GM21423 (cell line): Measurements from ENCODE around the gene TBL1XR1.
A peak's percentile ranks its signal among the peaks of the same experiment; 100 is the strongest.

ENCODE experiments used
- ATAC-seq: cut with Tn5 transposase; IDR thresholded peaks from one replicate; pipeline ENCODE4 v1.9.1; 2021; ENCODE audit warnings: mild to moderate bottlenecking, moderate library complexity; ENCODE audit not compliant: unreplicated experiment

Gene TBL1XR1

DNA sequence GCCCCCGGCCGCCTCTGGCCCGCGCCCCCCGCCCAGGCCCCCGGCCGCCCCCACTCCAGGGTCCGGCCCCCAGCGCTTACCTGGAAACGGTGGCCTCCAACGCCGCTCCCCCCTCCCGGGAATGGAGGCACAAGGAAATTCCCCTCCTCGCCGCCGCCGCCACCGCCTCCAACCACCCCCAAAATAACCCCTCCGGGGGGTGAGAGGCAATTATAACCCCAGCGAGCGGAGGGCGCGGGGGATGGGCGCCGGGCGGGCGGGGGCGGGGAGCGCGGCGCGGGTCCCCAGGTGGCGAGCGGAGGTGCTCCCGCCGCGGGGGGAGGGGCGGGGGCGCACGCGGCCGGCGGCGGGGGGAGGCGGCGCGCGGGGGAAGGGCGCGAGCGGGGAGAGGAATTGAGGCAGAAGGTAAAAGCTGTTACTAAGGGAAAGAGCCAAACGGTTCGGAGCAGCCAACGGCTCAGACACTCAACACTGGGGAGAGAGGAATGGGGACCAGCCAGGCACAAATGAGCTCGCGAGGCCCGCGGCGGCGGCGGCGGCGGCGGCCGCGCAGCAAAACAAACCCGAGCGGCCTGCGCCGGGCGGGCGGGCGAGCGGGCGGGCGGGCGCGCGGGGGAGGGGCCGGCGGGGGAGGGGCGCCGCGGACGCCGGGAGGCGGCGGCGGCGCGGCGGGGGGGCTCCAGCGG is at the start of gene TBL1XR1:
Gene TBL1XR1 (minus strand): TSS at position 442 of the 686 bp plus-strand sequence. CDS start 132,505 bp downstream, outside the sequence.
- peak; percentile 37 for ATAC-seq

DNA sequence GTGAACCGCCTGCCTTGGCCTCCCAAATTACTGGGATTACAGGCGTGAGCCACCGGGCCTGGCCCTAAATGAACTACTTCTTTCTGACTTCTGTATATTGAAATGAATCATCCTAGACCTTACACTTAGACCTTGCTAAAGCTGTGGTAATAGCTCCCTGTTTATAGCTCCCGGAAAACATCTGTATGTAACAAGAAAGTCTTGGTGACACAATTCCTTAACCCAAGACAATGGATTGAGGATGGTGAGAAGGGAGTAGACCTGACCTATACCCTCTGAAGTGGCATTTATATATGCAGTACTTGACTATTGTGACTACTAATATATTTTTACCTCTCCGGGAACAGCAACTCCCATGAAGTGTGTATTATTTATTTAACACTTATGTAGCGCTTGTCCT is 48.0 kb upstream of the TBL1XR1 start:
- ATAC-seq: no peak

DNA sequence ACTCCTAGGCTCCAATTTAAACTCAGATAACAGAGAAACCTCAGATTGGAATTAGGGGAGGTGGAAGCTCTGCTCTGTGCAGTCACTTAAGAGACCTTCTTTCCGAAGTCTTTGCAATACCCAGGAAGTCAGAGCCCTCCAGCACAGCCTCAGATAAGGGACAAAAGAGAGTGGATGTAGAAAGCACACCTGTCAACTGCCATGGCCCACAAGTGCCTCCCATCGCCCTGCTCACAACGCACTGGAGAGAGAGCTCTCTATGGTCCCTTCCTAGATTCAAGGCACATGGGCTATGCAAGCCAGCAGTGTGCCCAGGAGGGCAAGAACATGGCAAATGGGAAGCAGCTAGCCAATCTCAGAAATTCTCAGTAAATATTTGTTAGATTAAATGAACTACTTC is 47.3 kb upstream of the TBL1XR1 start:
- no peak for ATAC-seq

DNA sequence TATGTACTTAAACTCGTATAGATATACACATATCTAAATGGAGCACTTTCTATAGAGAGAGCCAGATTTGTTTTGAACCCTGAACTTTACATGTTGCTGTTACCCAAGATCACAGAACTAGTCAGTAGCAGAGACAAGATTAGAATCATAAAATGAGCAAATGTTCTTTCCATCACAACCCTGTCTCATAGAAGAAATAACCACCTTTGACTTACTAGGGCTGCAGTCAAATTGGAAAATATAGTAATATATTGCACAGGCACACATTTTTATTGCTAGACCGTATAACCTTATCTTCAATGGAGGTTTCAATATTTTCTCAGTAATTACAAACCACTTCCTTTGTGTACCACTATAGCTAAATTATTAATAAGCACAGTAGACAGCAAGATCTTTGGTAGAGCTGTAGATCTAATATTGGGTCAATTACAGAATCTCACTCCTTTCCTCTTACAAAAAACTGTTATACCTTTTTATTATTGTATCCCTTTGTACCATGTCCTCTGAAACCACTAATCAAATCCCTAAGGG is 41.5 kb upstream of the TBL1XR1 start:
- no peak for ATAC-seq

DNA sequence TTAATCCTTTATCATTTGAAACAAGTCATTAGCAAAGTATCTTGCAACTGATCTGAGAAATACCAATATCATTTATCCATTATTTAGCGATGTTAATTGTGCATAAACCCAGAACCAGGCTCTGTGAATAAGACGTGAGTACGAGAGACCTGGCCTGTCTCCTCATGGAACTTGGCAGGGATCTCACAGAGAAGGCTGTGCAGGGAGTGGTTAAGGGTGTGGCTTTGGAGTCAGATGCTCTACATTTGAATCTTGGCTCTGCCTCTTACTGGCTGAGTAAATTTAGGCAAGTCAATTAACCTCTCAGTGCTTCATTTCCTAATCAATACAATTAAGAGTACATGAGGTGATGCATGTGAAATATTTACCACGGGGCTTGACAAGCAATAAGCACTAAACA is 39.9 kb upstream of the TBL1XR1 start:
- ATAC-seq: no peak

DNA sequence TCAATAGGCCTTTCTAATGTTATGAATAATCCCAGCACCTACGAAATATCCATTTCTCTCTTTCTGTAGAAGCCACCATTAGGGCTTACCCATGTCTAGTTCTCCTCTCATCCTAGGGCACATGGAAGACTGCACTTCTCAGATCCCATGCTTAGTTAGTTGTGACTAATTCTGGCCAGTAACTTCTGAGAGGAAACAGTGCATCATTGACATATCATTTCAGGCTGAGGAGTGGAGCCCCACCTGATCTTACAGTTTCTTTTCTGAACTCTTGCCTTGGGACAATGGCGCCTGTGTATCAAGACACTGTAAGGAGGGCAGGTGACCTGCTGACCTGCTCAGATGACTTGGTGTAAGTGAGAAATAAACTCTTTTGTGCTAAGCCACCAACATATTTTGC is 39.4 kb upstream of the TBL1XR1 start:
- no peak for ATAC-seq

DNA sequence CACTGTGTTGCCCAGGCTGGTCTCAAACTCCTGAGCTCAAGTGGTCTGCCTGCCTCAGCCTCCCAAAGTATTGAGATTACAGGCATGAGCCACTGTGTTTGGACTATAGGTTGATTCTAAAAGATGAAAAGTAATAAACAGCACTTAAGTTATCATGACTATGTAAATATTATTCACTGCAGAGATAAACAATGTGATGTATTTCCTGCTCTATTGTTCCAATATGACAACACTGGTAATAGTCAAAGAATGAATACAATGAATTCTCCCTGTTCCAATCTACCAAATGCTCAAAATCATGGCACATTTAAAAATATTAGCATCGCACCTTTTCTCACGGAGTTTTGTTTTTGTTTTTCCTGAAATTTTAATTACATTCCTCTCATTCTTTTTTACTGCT is 36.8 kb upstream of the TBL1XR1 start:
- ATAC-seq: no peak

DNA sequence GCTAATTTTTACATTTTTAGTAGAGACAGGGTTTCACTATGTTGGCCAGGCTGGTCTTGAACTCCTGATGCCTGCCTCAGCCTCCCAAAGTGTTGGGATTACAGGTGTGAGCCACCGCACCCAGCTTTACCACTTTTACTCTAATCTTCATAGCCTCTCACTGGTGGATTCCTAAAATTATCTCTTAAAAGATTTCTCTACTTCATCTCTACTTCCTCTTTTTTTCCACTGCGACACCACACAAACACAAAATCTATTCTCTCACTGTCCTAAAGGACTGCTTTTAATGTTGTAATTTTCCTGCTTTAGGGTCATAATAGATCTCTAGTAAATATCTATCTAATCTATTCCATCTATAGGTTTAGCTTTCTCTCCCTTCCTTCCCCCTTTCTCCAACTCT is 34.0 kb upstream of the TBL1XR1 start:
- ATAC-seq: no peak

DNA sequence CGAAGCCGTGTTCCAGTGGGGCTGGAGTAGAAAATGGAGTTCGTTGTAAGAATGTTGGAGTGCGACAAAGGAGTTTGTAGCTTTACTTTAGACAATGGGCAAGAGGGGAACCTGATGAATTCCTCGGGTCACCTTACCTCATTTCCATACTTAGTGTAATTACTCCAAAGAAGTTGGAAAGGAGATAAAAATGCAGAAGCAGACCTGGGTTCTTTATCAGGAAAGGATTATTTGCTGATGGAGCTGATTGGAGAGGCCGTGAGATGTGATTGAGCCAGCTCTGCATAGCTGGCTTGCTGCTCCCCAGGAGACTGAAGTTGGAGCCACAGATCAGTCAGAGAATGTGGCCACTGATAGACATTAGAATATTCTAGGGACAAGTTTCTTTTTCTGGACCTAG is 33.4 kb upstream of the TBL1XR1 start:
- ATAC-seq: no peak

DNA sequence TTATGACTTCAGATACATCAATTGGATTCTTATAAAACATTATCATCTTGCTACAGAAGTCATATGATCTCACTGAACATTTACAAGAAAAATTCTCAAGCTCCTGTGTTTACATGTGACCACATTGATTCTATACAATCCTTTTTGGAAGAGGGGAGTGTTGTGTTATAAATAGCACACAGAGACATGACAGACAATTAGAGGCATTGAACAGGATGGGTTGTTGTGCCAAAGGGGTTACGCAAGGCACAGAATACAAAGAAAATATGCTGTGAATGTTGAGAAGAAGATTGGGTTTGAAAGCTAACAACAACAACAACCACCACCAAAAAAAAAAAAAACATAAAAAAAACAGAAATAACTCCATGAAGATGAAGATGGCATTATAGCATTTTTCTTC is 32.5 kb upstream of the TBL1XR1 start:
- no peak for ATAC-seq

DNA sequence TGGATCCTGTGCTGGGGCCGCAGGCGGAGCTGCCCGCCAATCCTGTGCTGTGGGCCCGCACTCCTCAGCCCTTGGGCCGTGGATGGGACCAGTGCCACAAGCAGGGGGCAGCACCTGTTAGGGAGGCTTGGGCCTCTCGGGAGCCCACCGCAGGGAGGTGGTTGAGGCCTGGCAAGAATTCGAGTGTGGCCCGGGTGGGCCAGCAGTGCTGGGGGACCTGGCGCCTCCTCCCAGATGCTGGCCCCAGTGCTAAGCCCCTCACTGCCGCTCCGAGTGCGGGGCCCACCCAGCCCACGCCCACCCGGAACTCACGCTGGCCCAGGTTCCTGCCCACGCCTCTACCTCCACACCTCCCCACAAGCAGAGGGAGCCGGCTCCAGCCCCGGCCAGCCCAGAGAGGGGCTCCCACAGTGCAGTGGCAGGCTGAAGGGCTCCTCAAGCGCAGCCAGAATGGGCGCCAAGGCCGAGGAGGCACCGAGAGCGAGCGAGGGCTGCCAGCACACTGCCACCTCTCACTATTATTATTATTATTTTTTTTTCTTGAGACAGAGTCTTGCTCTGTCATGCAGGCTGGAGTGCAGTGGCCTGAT is 31.4 kb upstream of the TBL1XR1 start:
- no peak for ATAC-seq

DNA sequence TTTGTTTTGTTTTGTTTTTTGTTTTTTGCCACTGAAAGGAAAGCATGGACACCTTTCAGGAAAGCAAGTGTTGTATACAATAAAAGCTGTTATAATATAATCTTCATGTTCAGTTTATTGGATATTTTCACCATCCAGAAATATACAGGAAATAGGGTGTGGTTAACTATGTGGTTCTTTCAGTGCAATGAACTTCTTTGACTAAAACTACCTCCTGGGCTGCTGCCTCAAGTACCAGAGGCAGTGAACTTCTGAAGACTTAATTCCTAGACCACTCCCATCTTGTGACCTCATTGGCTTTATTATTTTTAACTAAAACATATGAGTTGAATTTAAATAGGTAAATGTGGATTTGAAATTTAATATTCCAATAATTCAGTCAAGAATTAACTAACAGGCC is 27.1 kb upstream of the TBL1XR1 start:
- no peak for ATAC-seq

DNA sequence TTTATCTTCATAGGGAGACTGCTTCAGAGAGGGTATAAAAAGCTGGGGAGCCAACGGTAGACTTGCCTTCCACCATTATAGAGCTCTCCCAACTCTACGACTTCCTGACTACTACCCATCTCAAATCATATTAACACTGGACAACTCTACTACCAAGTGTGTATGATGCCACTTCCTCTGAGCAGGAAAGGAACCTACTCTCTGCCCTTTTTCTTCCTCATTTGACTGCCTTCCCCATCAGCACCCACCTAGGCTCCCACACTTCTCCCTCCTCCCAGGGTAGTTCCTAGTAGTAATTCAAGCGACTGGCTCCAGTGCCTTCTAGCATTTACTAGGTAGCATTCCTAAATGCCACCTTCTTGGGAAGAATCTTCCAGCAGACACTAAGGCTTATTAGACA is 24.5 kb upstream of the TBL1XR1 start:
- no peak for ATAC-seq

DNA sequence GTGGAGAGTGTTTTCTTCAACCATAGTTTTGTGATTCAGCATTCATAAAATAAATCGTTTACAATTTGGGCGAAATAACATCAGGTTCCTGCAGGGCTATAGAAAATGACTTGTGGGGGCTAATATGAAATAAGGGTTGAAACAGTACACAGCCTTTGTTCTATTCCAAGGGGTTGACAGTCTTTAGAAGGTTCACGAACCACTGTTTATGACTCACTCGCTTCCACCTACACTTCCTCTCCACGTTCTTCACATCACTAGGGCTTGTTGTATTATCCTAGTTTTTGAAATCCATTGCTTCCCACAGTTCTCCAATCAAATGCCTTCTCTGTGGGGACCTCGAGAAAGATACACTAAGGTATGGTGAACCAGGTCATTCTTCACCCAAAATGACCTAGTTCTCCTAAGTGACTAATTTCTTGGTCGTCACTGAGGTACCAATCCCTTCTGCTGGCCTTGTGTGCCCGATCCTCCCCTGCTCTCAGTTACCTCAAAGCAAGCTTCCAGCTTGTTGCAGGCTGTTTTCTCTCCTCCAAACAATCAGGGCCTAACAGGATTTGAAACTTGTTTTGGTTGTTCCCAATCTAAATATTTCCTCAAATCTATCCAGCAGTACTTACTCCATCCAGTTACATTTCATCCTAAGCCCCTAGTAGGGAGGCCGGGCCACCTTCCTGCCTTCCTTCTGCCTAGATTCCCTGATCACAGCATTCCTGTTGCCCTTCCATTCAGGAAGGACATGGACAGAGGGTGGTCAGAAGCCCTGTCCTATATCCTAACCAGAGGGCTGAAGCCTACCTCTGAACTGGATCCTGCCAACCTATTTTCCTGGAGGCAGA is 23.1 kb upstream of the TBL1XR1 start:
- ATAC-seq: no peak

DNA sequence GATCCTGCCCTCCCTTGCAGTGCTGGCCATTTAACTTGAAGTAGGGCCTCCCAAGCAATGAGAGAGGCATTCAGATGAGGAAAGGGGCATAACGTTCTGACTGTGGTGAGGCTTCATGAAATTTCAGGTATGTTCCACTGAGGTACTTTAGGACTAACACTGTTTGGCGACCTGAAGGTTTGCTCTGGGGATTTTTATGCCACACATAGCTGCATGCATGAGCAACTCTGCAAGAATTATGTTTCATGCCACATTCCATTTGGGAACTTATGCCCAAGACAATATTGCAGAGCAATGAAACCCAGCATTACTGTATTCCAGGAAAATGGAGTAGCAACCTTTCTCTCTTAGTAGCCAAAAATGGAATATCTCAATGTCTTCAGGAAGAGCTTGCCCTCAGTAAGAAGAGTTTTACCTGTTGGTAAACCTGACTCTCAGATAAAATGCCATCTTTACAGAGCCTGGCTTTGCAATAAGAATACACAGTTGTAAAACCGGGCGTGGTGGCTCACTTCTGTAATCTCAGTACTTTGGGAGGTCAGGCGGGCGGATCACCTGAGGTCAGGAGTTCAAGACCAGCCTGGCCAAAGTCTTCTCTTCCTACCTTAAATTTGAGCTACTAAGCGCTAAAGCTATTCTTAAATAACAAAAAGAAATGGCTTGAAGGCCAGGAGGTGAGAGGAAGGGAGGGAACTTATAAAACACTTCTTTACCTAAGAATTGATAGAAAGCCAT is 16.7 kb upstream of the TBL1XR1 start:
- no peak for ATAC-seq

DNA sequence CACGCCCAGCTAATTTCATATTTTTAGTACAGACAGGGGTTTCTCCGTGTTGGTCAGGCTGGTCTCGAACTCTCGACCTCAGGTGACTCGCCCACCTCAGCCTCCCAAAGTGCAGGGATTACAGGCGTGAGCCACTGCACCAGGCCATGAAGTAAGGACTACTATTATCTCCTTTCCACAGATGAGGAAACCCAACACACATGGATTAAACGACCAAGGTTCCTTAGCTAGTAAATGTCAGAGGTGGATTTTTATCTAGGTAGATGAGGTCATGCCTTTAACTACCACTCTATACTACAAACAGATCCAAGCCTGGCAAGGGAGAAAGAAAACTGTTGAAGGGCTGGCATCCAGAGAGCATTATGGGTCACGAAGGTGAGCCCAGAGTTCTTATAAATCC is 15.5 kb upstream of the TBL1XR1 start:
- ATAC-seq: no peak

DNA sequence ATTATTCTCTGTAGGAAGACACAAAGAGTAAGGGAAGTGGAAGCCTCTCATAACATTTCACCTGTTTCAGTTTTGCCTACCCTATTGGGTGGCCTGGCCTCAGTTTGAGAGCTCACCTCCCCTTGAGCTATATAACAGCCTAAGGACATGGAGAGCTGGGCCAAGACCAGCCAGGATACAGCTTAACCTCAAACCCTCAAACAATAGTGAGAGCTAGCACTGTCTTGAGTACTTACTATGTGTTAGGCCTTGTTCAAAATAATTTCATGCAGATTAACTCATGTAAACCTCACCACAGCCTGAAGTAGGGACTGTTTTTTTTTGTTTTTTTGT is 15.0 kb upstream of the TBL1XR1 start:
- no peak for ATAC-seq

DNA sequence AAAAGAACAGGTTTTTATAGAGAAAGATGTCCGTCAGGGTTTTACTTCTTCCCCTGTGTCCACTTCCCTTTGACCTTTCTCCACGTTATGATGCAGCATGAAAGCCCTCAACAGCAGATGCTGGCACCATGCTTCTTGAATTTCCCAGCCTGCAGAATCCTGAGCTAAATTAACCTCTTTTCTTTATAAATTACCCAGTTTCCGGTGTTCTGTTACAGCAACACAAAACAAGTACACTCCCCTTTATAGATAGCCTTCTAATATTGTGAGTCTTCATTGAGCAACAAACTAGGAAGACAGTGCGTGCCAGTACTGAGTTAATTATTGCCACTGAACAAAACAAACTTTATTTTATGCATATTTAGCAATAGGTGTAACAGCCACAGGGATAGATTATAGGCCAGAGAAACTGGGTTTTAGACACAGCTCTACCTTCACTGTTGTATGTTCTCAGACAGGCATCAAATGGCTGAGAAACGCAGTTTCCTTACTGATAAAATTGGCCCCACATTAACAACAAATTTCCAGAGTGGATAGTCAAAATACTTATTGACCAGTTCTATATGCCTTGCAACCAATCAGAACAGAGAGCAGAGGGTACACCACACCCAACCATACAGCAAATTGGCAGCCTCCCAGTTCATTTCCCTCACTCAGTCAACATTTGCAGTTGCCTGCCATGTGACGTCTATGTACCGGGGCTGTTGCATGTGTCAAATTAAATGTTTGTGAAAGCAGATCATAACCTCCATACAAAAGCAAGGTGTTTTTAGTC is 14.4 kb upstream of the TBL1XR1 start:
- no peak for ATAC-seq

DNA sequence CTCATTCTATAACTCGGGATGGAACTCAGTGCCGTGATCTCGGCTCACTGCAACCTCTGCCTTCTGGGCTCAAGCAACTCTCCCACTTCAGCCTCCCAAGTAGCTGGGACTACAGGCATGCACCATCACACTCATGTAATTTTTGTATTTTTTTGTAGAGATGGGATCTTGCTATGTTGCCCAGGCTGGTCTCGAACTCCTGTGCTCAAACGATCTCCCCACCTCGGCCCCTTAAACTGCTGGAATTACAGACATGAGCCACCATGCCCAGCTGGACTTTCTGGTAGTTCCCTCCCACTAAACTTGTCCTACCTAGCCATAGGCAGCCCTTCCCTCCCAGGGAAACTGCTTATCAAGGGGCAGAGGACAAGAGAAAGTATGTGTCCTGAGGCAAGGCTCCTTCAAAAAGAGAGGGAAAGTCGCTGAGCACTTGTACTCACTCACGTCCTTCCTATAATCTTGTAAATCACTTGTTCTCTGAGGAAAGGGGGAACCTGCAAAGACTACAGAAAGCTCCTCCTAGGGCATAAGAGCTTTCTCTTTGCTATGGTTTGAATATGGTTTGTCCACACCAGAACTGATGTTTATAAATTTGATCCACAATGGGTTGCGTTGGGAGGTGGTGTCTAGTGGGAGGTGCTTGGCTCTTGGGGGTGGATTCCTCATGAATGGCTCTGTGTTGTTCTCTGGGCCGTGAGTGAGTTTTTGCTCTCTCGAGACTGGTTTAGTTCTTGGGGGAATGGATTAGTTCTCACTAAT is 13.6 kb upstream of the TBL1XR1 start:
- ATAC-seq: no peak

DNA sequence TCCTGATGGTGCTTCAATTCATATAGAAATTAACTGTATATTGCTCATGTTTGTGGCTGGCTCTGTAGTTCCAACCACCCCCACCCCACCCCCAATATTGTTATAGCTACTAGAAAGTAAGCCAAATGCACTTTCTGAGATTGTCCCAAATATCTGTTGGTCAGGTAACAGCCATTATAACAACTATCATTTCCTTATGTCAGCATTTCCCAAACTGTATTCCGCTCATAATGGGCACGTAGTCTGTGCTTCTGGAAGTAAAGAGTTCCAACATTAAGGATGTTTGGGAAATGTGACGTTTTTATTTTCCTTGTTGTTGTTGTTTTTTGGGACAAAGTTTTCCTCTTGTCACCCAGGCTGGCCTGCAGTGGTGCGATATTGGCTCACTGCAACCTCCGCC is 12.2 kb upstream of the TBL1XR1 start:
- no peak for ATAC-seq
